ENCODE results near the gene RFC5.
"Not testable (repeated sequence)": the region's sequence is repeated elsewhere in the genome, so short reads cannot be mapped to it uniquely, and the experiment has no call there.

Gene RFC5

DNA sequence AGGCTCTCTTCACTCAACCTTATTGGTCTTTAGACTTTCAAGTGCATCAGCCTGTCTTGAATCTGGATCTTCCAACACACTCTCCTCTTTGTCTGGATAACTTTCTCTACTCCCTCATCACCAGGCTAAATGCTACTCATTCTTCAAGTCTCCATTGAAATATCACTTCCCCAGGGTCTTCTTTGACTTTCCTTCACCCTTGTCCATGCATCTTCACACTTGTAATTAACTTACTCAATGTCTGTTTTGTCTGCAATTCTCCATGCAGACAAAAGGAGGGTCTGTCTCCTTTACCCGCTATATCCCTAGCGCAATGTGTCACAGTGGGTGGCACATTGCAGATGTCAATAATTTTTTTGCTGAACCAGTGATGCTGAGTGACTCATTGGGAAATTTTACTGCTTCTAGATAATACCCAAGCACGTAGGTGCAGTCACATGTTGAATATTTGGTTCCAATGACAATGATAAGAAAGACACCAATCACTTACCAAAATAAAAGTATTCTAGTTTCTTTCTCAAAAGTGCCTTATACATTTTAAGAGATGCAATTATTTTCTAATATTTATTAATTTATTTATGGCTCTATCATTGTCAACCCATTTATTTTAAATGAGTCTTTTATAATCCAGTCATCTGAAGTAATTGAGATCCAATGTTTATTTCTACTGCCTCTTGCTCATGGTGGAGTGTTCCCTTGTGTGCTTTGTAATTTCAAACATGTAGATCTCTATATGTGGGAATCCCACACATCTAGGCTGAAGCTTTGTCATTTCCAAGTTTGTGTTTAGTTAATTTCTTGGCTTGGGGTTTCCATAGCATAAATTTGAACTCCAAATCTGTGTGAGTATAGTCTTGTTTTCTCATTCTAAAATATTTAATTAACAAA is 21.7 kb upstream of the RFC5 start:
- H3K4me3 ChIP-seq (replicated peaks; ENCODE audit: low read depth, low read length), result no peak overlapping the region
- no peak for DNase-seq (ENCODE audit: low read depth)
- TF ChIP-seq, protein P1, sequence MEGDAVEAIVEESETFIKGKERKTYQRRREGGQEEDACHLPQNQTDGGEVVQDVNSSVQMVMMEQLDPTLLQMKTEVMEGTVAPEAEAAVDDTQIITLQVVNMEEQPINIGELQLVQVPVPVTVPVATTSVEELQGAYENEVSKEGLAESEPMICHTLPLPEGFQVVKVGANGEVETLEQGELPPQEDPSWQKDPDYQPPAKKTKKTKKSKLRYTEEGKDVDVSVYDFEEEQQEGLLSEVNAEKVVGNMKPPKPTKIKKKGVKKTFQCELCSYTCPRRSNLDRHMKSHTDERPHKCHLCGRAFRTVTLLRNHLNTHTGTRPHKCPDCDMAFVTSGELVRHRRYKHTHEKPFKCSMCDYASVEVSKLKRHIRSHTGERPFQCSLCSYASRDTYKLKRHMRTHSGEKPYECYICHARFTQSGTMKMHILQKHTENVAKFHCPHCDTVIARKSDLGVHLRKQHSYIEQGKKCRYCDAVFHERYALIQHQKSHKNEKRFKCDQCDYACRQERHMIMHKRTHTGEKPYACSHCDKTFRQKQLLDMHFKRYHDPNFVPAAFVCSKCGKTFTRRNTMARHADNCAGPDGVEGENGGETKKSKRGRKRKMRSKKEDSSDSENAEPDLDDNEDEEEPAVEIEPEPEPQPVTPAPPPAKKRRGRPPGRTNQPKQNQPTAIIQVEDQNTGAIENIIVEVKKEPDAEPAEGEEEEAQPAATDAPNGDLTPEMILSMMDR (IDR thresholded peaks at IDR 0.05; ENCODE audit: low read length, missing control alignments), result no peak

DNA sequence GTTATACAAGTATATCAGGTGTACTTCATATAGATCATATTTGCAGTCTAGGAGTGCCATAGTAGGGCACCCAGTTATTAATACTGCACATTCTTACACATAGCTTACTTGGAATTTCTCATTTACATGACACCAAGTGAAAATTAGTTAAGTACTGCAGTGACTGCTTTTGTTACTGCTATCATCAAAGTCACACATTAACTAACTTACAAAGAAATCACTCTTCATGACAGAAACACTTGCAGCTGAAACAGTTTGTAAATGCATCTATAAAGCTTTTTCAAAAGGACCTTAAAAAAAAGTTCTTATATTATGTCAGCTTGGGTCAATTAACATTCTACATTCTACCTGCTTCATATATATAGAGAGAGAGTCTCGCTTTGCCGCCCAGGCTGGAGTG is 17.8 kb upstream of the RFC5 start:
- TF ChIP-seq, protein P1 (IDR thresholded peaks at IDR 0.05; ENCODE audit: low read length, missing control alignments), result no peak
- no peak overlapping the region for H3K4me3 ChIP-seq (replicated peaks; ENCODE audit: low read depth, low read length)
- DNase-seq (ENCODE audit: low read depth), result no peak

DNA sequence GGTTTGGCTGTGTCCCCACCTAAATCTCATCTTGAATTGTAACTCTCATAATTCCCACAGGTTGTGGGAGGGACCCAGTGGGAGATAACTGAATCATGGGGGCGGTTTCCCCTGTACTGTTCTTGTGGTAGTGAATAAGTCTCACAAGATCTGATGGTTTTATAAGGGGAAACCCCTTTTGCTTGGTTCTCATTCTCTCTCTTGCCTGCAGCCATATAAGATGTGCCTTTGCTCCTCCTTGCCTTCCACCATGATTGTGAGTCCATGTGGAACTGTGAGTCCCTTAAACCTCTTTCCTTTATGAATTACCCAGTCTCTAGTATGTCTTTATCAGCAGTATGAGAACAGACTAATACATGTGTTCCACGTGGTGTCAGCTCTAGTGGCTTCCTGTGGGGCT is 16.7 kb upstream of the RFC5 start:
- not testable (repeated sequence) for DNase-seq (ENCODE audit: low read depth); H3K4me3 ChIP-seq (replicated peaks; ENCODE audit: low read depth, low read length)

DNA sequence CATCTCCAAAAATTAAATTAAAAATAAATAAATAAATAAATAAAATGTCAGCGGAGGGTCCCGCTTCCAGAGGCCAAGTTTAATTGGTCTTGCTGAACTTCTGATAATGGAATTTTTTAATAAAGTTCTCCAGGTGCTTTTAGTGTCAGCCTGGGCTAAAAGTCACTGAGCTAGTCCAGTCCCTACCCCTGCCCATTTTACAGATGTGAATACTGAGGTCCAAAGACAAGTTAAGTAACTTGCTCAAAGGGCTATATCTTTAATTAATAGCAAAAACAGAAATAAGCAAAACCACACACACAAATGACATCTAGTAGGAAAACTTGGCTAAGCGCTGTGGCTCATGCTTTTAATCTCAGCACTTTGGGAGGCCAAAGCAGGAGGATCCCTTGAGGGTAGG is 5.6 kb upstream of the RFC5 start:
- TF ChIP-seq, protein P1 (IDR thresholded peaks at IDR 0.05; ENCODE audit: low read length, missing control alignments), result no peak
- DNase-seq (ENCODE audit: low read depth), result no peak
- H3K4me3 ChIP-seq (replicated peaks; ENCODE audit: low read depth, low read length), result no peak overlapping the region

DNA sequence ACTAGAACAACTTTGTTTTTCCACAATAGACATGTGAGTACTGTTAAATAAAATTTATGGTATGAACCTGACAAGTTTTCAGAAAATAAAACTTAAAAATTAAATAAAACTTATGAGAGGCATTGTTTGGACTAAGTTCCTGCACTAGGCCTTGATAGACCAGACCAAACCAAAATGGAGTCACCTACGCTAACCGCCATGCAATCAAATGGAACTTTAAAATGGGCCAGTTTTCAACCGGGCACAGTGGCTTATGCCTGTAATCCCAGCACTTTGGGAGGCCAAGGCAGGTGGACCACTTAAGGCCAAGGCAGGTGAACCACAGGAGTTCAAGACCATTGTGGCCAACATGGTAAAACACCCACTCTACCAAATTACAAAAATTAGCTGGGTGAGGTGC is 5.1 kb upstream of the RFC5 start:
- TF ChIP-seq, protein P1 (IDR thresholded peaks at IDR 0.05; ENCODE audit: low read length, missing control alignments), result no peak
- H3K4me3 ChIP-seq (replicated peaks; ENCODE audit: low read depth, low read length), result no peak overlapping the region

DNA sequence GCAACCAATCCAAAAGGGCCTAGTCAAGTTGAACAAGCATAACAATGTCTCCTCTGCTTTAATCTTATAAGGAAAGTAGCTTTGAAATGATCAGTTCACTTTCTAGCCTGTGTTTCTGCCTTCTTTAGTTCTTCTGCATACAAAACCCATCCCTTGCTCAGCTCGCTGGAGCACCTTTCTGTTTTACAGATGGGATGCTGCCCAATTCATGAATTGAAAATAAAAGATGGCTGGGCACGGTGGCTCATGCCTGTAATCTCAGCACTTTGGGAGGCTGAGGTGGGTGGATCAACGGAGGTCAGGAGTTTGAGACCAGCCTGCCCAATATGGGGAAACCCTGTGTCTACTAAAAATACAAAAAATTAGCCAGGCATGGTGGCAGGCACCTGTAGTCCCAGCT is 4.5 kb upstream of the RFC5 start:
- no peak overlapping the region for H3K4me3 ChIP-seq (replicated peaks; ENCODE audit: low read depth, low read length)
- TF ChIP-seq, protein P1 (IDR thresholded peaks at IDR 0.05; ENCODE audit: low read length, missing control alignments), result no peak
- DNase-seq (ENCODE audit: low read depth), result no peak

More for the DNA sequence above, 5.1 kb upstream of the RFC5 start:
- DNase-seq (ENCODE audit: low read depth), result no peak

DNA sequence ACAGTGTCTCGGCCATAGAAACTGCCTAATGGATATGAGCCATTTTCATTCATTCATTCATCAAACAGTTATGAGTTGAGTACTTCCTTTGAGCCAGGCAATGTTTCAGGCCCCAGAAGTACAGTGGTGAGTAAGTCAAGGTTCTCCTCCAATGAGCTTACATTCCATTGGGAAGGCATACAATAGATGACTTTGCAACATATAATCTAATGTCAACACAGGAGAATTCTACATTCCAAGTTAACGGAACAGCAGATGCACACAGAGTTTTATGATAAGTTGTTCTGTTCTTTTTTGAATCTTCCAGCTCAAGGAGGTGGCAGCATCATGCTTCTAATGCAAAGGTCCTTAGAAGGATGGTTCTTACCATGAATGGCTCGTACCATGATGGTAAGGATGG is 3.2 kb upstream of the RFC5 start:
- TF ChIP-seq, protein P1 (IDR thresholded peaks at IDR 0.05; ENCODE audit: low read length, missing control alignments), result no peak
- DNase-seq (ENCODE audit: low read depth), result peak; percentile 11
- H3K4me3 ChIP-seq (replicated peaks; ENCODE audit: low read depth, low read length), result no peak overlapping the region

Data from fibroblast of pulmonary artery (primary cell).